MM.1S (cell line): ENCODE results near the gene STX17.

Experiments used
- DNase-seq: peaks from one replicate; pipeline ENCODE4 v3.0.0-alpha.2; 2015
- H2AFZ ChIP-seq: fragments of 300-600 bp; sonication (generic); 2 replicates; pipeline ENCODE4 v1.6.0; 2016; ENCODE audit warnings: antibody characterized with exemption, low read length
- H3F3A ChIP-seq: fragments of 300-600 bp; sonication (generic); 2 replicates; pipeline ENCODE4 v1.6.1; 2016; ENCODE audit warnings: mild to moderate bottlenecking, antibody characterized with exemption, low read length, moderate library complexity, mixed read lengths; ENCODE audit not compliant: insufficient read depth
- H3K27ac ChIP-seq: fragments of 300-600 bp; sonication (generic); 2 replicates; pipeline ENCODE4 v1.5.1; 2016; ENCODE audit warnings: mild to moderate bottlenecking, low read length
- H3K27me3 ChIP-seq: fragments of 300-600 bp; sonication (generic); replicated peaks from 2 replicates; pipeline ENCODE4 v1.6.0; 2016; ENCODE audit warnings: low read length; ENCODE audit not compliant: insufficient read depth
- H3K36me3 ChIP-seq: fragments of 300-600 bp; sonication (generic); replicated peaks from 2 replicates; pipeline ENCODE4 v1.6.1; 2016; ENCODE audit warnings: mild to moderate bottlenecking, low read length, mixed read lengths; ENCODE audit not compliant: insufficient read depth
- H3K4me1 ChIP-seq: fragments of 300-600 bp; sonication (generic); 2 replicates; pipeline ENCODE4 v1.6.1; 2016; ENCODE audit warnings: low read length, mixed read lengths
- H3K4me2 ChIP-seq: fragments of 300-600 bp; sonication (generic); 2 replicates; pipeline ENCODE4 v1.6.0; 2016; ENCODE audit warnings: low read depth, low read length
- H3K4me3 ChIP-seq: fragments of 300-600 bp; sonication (generic); 2 replicates; pipeline ENCODE4 v1.5.1; 2016; ENCODE audit warnings: low read length, mixed read lengths
- H3K79me2 ChIP-seq: fragments of 300-600 bp; sonication (generic); 2 replicates; pipeline ENCODE4 v1.6.1; 2016; ENCODE audit warnings: mixed run types, low read length, mixed read lengths
- H3K9ac ChIP-seq: fragments of 300-600 bp; sonication (generic); 2 replicates; pipeline ENCODE4 v1.6.1; 2016; ENCODE audit warnings: low read length, mixed read lengths
- H3K9me2 ChIP-seq: fragments of 300-600 bp; sonication (generic); replicated peaks from 2 replicates; pipeline ENCODE4 v1.6.1; 2016; ENCODE audit warnings: mild to moderate bottlenecking, low read length, mixed read lengths; ENCODE audit not compliant: insufficient read depth
- H3K9me3 ChIP-seq: fragments of 300-600 bp; sonication (generic); replicated peaks from 2 replicates; pipeline ENCODE4 v1.6.1; 2016; ENCODE audit warnings: mild to moderate bottlenecking, low read length, mixed read lengths; ENCODE audit not compliant: insufficient read depth
- H4K20me1 ChIP-seq: fragments of 300-600 bp; sonication (generic); 2 replicates; pipeline ENCODE4 v1.6.1; 2016; ENCODE audit warnings: mild to moderate bottlenecking, low read length, moderate library complexity, mixed read lengths; ENCODE audit not compliant: insufficient read depth
- EZH2 ChIP-seq: fragments of 300-600 bp; sonication (generic); optimal IDR thresholded peaks from 2 replicates; pipeline ENCODE3; 2017; ENCODE audit warnings: low read depth, mild to moderate bottlenecking, antibody characterized with exemption, low read length, mixed read lengths
- EZH2phosphoT487 ChIP-seq: fragments of 300-600 bp; sonication (generic); IDR thresholded peaks from 2 replicates; pipeline ENCODE4 v1.6.1; 2018; ENCODE audit warnings: antibody characterized with exemption, low read length
- TF ChIP-seq, protein P1 (sequence below): fragments of 300-600 bp; sonication (generic); IDR thresholded peaks from 2 replicates; pipeline ENCODE4 v1.5.1; 2016; ENCODE audit warnings: antibody characterized with exemption, low read length, mixed read lengths

The STX17 gene

DNA sequence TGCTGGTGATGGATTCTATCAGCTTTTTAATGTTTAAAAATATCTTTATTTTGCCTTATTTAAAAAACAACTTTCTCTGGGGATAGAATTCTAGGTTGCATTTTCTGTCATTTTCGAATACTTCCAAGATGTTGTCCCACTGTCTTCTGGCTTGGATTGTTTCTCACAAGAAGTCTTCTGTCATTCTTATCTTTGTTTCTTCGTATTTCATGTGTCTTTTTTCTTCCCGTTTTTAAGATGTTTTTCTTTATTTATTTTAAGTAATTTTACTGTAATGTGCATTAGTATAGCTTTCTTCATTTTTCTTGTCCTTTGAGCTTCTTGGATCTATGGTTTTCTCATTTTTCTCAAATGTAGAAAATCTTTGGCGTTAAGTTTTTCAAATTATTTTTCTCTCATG, 19.1 kb downstream of the STX17 start:
- no peaks in the 10 kb centered on the region for H4K20me1 ChIP-seq
- H3K4me1 ChIP-seq: no peaks in the 10 kb centered on the region
- no peaks in the 10 kb centered on the region for H3K27me3 ChIP-seq
- H3K4me3 ChIP-seq: no peak overlapping the region
- no peak for TF ChIP-seq EZH2phosphoT487
- TF ChIP-seq, protein P1, sequence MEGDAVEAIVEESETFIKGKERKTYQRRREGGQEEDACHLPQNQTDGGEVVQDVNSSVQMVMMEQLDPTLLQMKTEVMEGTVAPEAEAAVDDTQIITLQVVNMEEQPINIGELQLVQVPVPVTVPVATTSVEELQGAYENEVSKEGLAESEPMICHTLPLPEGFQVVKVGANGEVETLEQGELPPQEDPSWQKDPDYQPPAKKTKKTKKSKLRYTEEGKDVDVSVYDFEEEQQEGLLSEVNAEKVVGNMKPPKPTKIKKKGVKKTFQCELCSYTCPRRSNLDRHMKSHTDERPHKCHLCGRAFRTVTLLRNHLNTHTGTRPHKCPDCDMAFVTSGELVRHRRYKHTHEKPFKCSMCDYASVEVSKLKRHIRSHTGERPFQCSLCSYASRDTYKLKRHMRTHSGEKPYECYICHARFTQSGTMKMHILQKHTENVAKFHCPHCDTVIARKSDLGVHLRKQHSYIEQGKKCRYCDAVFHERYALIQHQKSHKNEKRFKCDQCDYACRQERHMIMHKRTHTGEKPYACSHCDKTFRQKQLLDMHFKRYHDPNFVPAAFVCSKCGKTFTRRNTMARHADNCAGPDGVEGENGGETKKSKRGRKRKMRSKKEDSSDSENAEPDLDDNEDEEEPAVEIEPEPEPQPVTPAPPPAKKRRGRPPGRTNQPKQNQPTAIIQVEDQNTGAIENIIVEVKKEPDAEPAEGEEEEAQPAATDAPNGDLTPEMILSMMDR: no peak
- no peak for TF ChIP-seq EZH2
- no peaks in the 10 kb centered on the region for H3K9me3 ChIP-seq
- no peak overlapping the region for H3K4me2 ChIP-seq
- no peaks in the 10 kb centered on the region for H3F3A ChIP-seq
- no peak overlapping the region for H3K9ac ChIP-seq
- no peak overlapping the region for H3K27ac ChIP-seq
- no peak overlapping the region for H2AFZ ChIP-seq
- H3K79me2 ChIP-seq: no peaks in the 10 kb centered on the region
- no peak for DNase-seq
- no peaks in the 10 kb centered on the region for H3K9me2 ChIP-seq
- H3K36me3 ChIP-seq: peaks cover 3% of the 10 kb centered on the region

DNA sequence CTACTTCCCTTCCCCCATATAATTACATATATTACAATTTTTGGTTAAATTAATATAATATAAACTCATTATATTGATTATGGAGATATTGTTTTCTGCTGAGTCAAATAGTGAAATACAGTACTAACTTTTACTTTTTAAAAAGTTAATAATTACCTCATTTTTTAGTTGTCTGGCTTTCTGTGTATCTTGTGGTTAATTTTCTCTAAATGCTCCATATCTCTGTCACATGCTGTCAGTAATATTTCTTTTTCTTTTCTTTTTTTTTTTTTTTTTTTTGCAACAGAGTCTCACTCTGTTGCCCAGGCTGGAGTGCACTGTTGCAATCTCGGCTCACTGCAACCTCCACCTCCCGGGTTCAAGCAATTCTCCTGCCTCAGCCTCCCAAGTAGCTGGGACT, 23.2 kb downstream of the STX17 start:
- Histone ChIP-seq H3K27me3 (no peaks in the 10 kb centered on the region), H3F3A (no peaks in the 10 kb centered on the region), H3K79me2 (no peaks in the 10 kb centered on the region), H3K4me1 (no peaks in the 10 kb centered on the region), H3K4me2 (no peak overlapping the region), H3K36me3 (peaks cover 3% of the 10 kb centered on the region), H2AFZ (no peak overlapping the region), H3K9ac (no peak overlapping the region), H4K20me1 (no peaks in the 10 kb centered on the region), H3K27ac (no peak overlapping the region), H3K4me3 (no peak overlapping the region), H3K9me2 (no peaks in the 10 kb centered on the region), H3K9me3 (no peaks in the 10 kb centered on the region)
- TF ChIP-seq EZH2phosphoT487 (no peak), EZH2 (no peak)
- TF ChIP-seq, protein P1: no peak
- no peak for DNase-seq

DNA sequence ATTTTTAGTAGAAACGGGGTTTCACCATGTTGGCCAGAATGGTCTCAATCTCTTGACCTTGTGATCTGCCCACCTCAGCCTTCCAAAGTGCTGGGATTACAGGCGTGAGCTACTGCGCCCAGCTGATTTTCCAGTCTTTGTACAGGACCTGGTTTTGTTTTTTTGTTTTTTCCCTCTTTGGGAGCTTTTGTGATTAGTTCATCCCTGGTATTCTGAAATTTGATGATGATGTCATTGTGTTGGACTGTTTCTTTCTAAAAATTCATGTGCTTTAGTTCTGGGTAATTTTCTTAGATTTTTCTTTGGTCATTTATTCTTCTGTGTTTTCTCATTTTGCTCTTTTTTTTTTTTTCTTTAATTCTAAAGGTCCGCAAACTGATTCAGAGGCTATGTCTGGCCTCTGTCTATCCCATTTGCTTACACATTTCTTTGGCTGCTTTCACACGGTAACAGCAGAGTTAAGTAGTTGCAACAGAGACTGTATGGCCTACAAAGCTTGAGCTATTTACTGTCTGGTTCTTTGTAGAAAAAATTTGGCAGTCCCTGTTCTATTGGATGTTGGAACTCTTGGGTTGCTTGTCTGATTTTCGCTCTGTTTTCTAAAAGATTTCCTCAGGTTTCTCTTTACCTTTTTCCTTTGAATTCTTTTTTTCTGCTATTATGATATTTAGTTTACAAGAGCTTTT, 24.8 kb downstream of the STX17 start:
- no peaks in the 10 kb centered on the region for H3K79me2 ChIP-seq

More for the DNA sequence above, 24.8 kb downstream of the STX17 start:
- no peaks in the 10 kb centered on the region for H4K20me1 ChIP-seq
- H3K27ac ChIP-seq: no peak overlapping the region
- H3K4me3 ChIP-seq: no peak overlapping the region
- no peak overlapping the region for H3K9ac ChIP-seq
- no peak for DNase-seq
- TF ChIP-seq, protein P1: no peak
- TF ChIP-seq EZH2phosphoT487 (no peak), EZH2 (no peak)
- no peaks in the 10 kb centered on the region for H3K4me1 ChIP-seq
- no peaks in the 10 kb centered on the region for H3F3A ChIP-seq
- peaks cover 3% of the 10 kb centered on the region for H3K36me3 ChIP-seq
- H2AFZ ChIP-seq: no peak overlapping the region
- H3K27me3 ChIP-seq: no peaks in the 10 kb centered on the region
- no peak overlapping the region for H3K4me2 ChIP-seq
- no peaks in the 10 kb centered on the region for H3K9me3 ChIP-seq
- H3K9me2 ChIP-seq: no peaks in the 10 kb centered on the region
